Left kidney (tissue), 2 donors: Measurements from ENCODE around the gene HSPG2. TPM values are rescaled to one million over a fixed set of nuclear protein-coding genes. Genes with fewer than 3 reads are reported as not detected.

ENCODE experiments used
- DNase-seq: peaks from one replicate; pipeline ENCODE4 v3.0.0-alpha.2; 2013
- polyA plus RNA-seq: library from polyadenylated mRNA; unstranded; fragments of 120-200 nt; gene quantifications from one replicate; pipeline ENCODE4 v1.2.1, GENCODE V29; 2013; ENCODE audit not compliant: insufficient read length

HSPG2 gene
- polyA plus RNA-seq, 1 donor, result 154 TPM

DNA sequence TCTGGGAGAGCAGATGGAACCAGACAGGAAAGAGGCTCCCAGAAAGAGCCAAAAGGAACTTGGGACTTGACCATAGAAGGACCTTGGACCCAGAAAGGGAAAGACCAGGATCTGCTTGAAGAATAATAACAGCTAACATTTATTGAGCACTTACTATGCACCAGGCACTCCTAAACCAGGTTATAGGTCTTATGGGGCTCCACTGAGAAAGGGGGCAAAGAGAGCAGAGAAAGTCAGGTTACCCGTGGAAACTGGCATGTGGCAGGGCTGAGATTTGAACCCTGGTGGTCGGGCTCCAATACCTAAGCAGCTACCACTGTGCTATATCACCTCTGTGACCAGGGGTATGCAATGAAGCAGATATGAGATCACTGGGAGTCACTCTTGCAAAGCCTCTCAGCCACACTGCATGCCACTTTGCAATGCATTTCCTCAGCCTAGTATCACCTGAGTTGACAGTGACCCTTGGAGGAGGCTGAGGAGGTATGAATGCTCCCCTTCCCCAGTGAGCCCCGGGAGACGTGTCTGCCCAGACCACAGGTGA lies 37.8 kb downstream of the HSPG2 start:
- DNase-seq, result no peak

DNA sequence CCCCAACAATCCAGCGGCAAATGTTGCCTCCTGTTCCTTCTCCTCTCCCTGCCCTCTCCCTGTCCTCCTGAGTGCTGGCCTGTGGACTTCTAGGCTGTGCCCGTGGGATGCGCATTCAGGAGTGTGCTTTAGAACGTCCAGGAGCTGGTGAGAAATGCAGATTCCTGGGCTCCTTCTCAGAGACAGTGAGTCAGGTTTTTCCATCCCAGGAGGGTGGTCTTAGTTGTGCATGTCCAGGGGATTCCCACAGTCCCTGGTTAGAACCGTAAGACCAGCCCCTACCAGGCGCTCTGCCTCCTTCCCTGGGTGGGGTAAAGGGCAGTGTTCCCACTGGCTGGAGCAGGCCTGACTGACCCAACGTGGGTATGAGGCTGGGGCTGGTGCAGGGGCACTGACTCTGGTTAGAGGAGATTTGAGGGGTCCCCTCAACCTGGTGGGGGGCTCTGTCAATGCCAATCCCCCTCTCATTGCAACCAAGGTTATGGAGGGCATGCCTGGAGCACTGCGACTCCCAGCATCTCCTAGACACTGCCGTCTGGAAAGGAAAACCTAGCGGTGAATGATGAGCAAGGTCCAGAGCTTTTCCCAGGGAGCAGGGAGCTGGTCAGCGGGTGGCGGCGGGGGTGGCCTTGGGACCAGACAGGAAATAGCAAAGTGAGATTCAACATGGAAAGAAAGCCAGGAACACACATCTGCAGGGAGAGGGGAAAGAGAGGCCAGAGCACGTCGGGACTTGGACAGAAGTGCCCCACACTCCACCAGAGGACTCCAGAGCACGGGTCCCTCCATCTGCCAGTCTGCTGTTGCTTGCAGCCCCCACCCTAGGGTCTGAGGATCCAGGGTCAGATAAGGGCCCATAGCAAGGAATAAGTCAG lies 38.5 kb downstream of the HSPG2 start:
- DNase-seq, result no peak

- DNase-seq, result no peak
Measured at GRCh38 chr1:21897844-21898243, 39.3 kb downstream of the HSPG2 start.

DNA sequence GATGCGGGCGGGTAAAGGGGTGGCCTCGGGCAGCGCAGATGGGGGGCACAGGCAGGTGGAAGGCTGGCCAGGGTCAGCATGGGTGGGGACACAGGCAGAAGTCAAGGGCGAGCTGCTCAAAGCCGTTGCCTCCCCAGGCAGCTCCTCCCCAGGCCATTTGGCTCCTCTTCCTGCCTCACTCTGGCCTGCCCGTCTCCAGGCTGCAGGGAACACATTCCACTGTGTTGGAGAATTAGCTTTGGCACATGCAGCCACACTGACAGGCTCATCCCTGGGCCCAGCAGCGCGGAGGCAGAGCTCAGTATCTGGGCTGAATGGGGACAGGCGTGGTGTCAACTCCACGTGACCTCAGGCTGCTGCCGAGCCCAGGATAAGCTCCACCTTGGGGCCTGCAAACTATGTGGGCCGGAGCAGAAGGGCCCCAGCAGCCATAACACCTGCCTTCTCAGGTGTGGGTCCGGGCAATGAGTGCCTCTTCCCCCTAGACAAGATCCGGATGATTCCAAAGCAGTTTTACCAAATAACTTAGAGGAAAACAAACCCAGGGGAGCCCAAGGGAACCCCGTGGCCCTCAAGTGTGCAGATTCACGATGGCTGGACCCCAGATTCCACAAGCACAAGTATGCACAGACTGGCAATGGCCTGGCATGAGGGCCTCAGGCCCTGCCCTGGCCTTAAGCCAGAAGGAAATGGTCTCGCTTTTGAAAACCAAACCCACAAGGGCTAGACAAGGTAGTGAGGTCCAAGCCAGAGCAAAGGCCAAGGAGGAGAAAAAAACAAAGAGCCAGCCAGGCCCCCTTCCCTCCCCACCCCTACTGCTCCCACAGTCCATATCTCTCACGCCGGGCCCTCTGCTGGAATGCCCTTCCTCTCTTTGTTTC lies 40.2 kb downstream of the HSPG2 start:
- no peak for DNase-seq

GRCh38 chr1:21896026-21896425 lies 41.1 kb downstream of the HSPG2 start:
- no peak for DNase-seq

GRCh38 chr1:21894034-21894881 lies 42.9 kb downstream of the HSPG2 start:
- no peak for DNase-seq

DNA sequence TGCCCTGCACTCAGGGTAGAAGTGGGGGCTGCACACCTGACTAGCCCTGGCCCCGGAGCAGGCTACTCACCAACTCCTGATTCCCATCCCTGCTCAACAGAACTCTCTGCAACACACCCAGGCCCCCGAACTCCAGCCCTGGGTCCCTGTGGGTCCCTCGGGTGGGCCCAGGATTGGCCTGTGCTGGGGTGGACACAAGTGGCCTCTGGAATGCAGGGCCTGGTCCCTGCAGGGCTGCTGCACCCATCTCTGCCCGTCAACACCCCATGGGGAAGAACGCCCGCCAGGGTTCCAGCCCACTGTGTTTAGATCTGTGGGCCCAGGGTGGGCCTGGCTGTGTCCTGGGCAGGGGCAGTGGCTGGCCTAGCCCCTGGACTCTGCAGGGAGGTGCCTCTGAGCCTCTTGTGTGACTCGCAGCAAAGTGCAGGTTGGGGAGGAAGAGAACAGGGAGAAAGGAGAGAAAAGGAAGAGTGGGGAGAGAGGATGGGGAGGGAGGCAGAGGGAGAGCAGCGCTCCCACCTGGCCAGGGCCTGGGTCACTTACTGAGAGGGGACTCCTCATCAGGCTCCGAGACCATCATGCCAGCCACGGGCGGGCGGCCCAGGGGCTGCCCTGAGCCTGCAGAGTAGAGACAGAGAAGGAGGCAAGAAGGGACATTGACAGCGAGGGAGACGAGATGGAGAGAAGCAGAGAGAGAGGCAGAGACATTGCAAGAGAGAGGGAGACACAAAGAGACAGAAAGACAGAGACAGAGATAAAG lies 43.9 kb downstream of the HSPG2 start:
- no peak for DNase-seq

DNA sequence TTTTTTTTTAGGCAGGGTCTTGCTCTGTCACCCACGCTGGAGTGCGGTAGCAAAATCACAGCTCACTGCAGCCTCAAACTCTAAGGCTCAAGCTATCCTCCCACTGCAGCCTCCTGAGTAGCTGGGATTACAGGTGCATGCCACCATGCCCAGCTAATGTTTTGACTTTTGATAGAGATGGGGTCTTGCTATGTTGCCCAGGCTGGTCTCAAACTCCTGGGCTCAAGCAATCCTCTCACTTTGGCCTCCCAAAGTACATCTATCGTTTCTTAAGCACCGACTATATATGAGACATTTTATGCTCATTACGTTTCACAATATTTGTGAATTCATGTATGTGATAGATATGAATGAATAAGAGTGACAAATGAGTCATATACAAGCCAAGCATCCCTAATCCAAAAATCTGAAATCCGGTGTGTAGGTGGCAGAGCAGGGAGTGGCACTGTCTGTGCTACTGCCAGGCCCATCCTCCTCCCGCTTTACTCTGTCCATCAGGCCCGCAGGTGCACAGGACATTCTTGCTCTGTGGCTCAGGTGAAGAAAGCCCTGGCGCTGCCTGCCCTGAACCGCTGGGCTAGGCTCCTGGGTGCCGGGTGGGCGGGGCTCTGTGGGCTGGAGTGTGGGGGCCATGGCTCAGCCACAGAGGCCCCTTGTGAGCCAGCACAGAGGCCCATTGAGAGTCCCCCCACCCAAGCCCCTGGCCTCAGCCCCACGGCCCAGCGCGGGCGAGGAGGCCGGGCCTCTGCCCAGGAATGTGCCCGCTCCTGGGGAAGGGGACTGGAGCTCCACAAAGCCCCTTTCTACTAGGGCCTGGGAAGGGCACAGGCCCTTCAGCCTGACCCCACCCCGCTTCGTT lies 45.3 kb downstream of the HSPG2 start:
- DNase-seq, result no peak

- DNase-seq, result no peak
Measured at GRCh38 chr1:21891081-21891480, 46.0 kb downstream of the HSPG2 start.

DNA sequence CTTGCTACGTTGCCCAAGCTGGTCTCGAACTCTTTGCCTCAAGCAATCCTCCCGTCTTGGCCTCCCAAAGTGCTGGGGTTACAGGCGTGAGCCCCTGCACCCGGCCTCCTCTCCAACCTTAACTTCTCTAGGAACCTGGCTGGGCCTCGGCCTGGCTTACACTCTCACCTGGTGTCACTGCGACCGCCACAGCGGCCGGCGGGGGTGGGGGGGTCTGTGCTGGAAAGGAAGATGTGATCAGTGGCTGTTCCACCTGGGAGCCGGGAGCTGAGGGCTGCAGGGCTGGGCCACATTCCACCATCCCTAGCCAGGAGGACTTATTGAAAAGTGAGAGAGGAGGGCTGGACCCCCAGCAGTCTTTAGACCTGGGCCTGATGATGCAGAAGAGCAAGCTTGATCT lies 48.6 kb downstream of the HSPG2 start:
- no peak for DNase-seq

- DNase-seq, result no peak
Measured at GRCh38 chr1:21887796-21888195, 49.3 kb downstream of the HSPG2 start.

GRCh38 chr1:21887216-21887736 lies 49.8 kb downstream of the HSPG2 start:
- DNase-seq, result no peak

DNA sequence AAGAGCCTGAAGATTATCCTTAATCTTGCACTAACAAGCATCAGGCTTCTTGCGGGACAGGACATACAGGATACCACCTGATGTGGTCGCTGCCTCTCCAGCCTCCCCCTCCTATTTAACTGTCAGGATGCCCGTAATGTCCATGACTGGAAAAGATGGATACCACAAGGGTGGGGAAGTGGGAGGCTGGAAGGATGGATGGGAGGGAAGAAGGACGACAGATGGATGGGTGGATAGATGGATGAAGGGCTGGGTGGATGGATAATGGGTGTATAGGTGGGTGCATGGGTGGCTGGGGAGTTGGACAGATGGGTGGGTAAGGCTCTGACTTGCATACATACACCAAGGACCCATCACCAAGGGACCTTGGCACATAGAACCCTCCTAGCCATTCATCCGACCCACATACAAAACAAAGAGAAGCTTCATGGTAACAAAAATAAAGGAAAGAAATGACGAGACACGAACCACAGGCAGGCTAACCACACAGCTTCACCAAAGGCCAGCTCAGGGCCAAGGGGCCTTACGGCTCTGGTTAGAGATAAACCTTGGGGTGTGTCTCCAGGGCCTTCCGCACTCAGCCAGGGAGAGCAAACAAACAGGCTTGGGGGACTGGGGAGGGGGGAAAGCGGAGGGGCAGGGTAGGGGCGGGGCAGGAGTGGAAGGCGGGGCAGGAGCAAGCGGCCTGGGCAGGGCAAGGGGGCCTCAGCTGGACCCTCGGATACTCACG lies 50.5 kb downstream of the HSPG2 start:
- DNase-seq, result no peak

GRCh38 chr1:21885236-21886037 lies 51.7 kb downstream of the HSPG2 start:
- DNase-seq, result no peak

DNA sequence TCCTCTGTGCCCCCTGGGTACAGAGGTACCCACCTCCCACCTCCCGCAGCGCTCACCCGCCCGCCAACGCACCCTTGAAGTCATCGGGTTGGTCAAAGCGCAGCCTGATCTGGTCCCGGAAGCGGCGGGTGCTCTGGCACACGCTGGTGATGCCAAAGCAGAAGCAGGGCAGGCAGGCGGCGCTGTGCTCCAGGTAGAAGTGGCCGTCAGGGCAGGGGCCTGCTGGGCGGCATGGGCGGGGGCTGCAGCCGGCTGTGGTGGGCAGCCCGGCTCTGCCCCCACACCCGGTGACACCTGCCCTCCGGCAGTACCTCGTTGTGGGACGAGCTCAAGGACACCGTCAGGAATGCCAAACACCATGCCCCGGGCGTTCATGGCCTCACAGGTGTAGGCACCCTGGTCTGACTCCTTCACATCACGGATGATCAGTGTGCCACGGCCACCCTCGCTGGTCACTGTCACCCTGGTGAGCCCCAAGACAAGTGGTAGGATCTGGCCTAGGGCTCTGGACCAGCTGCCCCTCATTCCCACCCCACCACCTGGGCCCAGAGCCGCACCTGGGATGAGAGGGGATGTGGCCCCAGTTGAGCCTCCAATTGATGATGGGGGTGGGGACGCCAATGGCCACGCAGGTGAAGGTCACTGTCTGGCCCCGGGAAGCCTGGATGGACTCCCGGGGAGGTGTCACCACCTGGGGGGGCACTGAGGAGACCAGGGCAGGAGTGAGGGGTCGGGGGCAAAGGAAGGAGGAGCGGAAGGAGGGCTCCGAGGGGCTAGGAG lies 52.5 kb downstream of the HSPG2 start:
- no peak for DNase-seq

GRCh38 chr1:21882721-21883415 lies 54.2 kb downstream of the HSPG2 start:
- no peak for DNase-seq

GRCh38 chr1:21881250-21881649 lies 55.9 kb downstream of the HSPG2 start:
- no peak for DNase-seq
